ENCODE data around the gene CLK4.

Gene CLK4

DNA sequence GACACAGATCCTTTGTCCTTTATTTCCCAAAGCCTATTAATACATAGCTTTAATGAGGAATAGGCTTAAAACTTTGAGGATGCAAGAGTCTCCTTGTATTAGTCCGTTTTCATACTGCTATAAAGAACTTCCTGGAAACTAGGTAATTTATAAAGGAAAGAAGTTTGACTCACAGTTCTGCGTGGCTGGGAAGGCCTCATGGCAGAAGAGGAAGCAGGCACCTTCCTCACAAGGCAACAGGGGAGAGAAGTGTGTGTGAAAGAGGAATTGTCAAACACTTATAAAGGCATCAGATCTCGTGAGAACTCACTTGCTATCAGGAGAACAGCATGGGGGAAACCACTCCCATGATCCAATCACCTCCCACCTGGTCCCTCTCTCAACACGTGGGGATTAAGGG, 5.4 kb upstream of the CLK4 start:
- TF ChIP-seq, protein P1, sequence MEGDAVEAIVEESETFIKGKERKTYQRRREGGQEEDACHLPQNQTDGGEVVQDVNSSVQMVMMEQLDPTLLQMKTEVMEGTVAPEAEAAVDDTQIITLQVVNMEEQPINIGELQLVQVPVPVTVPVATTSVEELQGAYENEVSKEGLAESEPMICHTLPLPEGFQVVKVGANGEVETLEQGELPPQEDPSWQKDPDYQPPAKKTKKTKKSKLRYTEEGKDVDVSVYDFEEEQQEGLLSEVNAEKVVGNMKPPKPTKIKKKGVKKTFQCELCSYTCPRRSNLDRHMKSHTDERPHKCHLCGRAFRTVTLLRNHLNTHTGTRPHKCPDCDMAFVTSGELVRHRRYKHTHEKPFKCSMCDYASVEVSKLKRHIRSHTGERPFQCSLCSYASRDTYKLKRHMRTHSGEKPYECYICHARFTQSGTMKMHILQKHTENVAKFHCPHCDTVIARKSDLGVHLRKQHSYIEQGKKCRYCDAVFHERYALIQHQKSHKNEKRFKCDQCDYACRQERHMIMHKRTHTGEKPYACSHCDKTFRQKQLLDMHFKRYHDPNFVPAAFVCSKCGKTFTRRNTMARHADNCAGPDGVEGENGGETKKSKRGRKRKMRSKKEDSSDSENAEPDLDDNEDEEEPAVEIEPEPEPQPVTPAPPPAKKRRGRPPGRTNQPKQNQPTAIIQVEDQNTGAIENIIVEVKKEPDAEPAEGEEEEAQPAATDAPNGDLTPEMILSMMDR (IDR thresholded peaks at IDR 0.05): no peak

DNA sequence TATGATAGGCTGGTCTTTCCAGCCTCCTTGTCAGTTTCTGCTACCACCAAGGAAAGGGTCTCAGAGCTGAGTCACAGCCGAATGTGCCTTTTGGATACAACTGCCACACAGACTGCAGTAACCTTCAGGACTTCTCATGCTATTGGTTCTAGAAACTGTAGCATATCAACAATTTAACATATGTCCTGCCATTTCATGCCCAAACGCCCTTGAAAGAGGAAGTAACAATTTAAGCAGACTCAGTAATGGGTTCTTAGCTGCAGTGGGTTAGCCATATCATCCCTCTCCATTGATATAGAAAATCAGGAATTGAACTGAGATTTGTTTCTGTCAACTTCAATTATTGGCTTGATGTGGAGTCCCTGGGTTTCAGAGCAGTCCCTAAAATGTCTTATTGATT, 4.1 kb upstream of the CLK4 start:
- TF ChIP-seq, protein P1 (IDR thresholded peaks at IDR 0.05): no peak

DNA sequence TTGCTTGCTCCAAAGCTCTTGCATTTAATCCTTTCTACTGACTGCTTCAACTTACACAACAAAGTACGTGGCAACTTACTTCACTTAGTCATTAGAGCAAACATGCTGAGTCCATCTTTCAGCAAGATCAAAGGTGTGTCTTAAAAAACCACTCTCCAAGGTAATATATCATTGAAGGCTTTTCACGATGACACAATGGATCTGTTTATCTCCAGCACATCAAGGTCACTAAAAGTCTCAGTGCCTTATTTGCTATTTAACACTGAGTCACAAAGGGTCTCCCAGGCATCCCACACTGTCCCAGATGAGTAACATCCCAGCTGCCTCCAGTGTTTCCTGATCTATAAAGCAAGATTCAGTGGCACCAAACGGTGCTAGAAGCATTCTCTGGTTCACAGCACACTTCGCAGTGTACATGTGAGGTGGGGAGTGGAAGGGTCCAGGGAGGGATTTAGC, 3.7 kb upstream of the CLK4 start:
- TF ChIP-seq, protein P1 (IDR thresholded peaks at IDR 0.05): no peak

DNA sequence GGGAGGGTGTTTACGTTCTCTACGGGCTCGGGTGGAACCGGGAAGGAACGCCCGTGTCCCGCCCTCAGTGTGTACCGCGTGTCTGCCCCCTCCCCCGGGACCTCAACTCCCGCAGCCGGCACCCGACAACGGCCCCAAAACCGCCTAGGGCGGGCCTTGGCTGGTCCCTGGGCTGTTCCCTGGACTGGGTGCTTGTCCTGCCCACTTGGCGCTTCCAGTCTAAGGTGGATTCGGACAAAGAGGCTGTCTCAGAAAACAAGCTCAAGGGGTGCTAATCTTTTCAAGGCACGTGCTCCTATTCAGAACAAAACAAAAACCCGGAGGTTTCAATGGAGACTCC, 379 bp upstream of the CLK4 start:
- TF ChIP-seq, protein P1 (IDR thresholded peaks at IDR 0.05): no peak

DNA sequence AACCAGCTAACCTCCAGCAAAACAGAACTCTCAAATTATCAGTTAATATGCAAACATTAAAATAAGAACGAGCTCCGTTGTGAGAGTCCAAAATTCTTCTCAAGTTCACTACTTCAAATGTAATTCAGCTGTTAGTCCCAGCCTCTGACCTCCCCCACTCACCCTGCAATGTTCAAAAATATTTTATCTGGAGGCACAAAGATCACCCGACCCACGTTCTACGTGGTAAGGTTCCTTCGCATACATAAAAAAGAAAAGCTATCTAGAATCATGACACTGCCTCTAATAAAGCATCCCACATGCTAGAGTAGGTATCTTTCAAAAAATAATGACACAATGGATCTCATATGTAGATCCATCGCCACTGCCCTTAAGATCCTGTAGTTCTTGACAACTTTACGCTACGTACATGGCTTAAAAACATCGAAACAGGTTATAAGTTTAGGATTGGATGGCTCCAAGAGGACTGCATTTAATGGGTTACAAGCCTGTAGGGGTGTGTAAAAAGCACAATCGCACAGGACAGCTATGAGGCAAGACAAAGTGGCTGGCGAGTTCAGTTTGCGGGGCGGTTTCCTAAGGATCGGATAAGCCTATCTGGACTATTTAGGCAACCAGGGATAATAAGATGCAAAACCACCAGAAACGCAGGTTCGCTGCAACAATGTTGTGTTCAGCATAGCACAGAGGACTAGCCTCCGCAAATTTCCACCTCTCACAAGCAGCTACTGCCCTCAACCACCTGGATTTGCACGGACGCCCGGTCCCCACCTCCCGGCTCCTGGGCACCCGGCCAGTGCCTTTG, 969 bp downstream of the CLK4 start:
- TF ChIP-seq, protein P1 (IDR thresholded peaks at IDR 0.05): no peak

DNA sequence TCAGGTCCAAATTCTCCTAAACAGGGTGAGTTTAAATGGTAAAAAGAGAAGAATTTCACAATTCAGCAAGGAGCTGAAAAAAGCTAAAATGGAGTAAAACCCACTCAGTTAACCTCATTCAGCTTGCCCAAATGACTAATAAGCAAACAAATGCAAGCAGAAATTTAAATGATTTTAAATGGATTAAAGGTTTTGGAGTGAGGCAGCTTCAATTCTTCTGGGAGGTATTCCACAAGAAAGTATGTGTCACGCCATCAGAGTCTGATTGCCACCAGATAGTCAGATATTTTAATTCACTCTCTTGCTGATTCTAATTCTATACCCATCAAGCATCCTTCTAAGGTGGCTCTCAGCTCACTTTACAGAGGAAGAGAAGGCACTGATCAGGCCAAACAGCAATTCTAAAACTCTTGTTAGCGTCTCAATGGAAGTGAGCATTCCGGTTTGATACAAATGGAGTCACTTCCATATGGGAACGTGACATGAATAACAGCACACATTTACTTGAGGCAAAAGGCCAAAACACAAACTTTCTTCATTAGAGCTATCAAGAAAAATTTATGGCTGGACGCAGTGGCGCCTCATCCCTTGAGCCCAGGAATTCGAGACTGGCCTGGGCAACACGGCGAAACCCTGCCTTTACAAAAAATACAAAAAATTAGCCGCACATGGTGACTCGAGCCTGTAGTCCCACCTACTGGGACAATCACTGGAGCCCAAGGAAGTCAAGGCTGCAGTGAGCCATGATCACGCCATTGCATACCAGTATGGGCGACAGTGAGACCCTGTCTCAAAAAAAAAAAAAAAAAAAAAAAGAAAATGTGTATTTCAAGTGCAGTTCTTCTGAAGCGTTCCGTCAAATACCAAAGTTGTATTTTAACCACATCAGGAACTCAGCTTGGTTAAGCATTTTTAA, 2.0 kb downstream of the CLK4 start:
- TF ChIP-seq, protein P1 (IDR thresholded peaks at IDR 0.05): no peak

DNA sequence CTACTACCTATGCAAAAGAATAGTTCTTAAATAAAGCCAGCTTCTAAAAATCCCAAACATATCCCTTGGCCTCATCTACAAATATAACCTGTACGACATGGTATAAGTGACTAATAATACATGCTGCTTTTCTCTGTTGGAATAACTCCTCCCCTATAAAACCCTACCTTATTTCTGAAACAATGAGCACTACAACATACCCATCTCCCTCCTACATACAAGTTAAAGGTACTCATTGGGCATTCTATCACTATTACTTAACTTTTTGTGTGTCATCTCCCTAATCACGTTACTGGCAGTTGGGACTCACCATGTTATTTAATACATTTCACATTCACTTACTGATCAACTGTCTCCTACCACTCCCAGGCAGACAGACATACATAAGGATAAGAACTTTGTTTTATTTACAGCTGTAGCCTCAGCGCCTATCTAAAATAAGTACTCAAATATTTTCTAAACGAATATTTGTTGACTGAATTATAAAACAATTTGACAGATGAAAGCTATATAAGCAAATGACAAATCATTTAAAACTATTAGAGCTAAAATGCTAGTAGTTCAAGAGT, 4.1 kb downstream of the CLK4 start:
- TF ChIP-seq, protein P1 (IDR thresholded peaks at IDR 0.05): no peak
